Ishikawa (cell line): ENCODE measurements around the gene SCN8A.

Source experiments
- CEBPB ChIP-seq: IDR thresholded peaks from 2 replicates; pipeline ENCODE4 v1.6.1; 2012
- CREB1 ChIP-seq: IDR thresholded peaks from 2 replicates; pipeline ENCODE4 v1.6.1; 2012; ENCODE audit warnings: low read depth
- EGR1 ChIP-seq: IDR thresholded peaks from 2 replicates; pipeline ENCODE4 v1.6.1; 2012
- EP300 ChIP-seq: IDR thresholded peaks from 2 replicates; pipeline ENCODE4 v1.6.1; 2012; ENCODE audit warnings: borderline replicate concordance
- FOXM1 ChIP-seq: IDR thresholded peaks from 2 replicates; pipeline ENCODE4 v1.6.1; 2012; ENCODE audit warnings: low read depth, borderline replicate concordance
- MAX ChIP-seq: IDR thresholded peaks from 2 replicates; pipeline ENCODE4 v1.6.1; 2012
- NFIC ChIP-seq: IDR thresholded peaks from 2 replicates; pipeline ENCODE4 v1.6.1; 2012
- RAD21 ChIP-seq: IDR thresholded peaks from 2 replicates; pipeline ENCODE4 v1.6.1; 2012; ENCODE audit warnings: low read depth
- REST ChIP-seq: IDR thresholded peaks from 2 replicates; pipeline ENCODE4 v1.6.1; 2012; ENCODE audit warnings: low read depth, mild to moderate bottlenecking
- TAF1 ChIP-seq: IDR thresholded peaks from 2 replicates; pipeline ENCODE4 v1.6.1; 2012; ENCODE audit warnings: low read depth, mild to moderate bottlenecking
- USF1 ChIP-seq: IDR thresholded peaks from 2 replicates; pipeline ENCODE4 v1.6.1; 2012
- YY1 ChIP-seq: IDR thresholded peaks from 2 replicates; pipeline ENCODE4 v1.6.1; 2012; ENCODE audit warnings: low read depth

GRCh38 chr12:51601241-51601640 lies 10.2 kb downstream of the SCN8A start:
- TF ChIP-seq MAX (no peak), TAF1 (no peak), CEBPB (no peak), CREB1 (no peak), EP300 (no peak), NFIC (no peak), REST (no peak), RAD21 (no peak), EGR1 (no peak), YY1 (no peak), FOXM1 (no peak), USF1 (no peak)
